Astrocyte (in vitro differentiated cells and primary cell): ENCODE measurements around the gene TRIM74.
"Not testable (repeated sequence)": the region's sequence is repeated elsewhere in the genome, so short reads cannot be mapped to it uniquely, and the experiment has no call there.

Experiments
- EZH2 ChIP-seq: IDR thresholded peaks from 2 replicates; pipeline ENCODE4 v1.6.1; 2012; ENCODE audit warnings: mild to moderate bottlenecking, low read length, inconsistent platforms; ENCODE audit not compliant: insufficient read depth
- TF ChIP-seq, protein P1 (sequence below): IDR thresholded peaks from 2 replicates; pipeline ENCODE4 v1.5.1; 2011; ENCODE audit warnings: low read depth, mild to moderate bottlenecking, inconsistent platforms, low read length, moderate library complexity; ENCODE audit not compliant: insufficient read depth

DNA sequence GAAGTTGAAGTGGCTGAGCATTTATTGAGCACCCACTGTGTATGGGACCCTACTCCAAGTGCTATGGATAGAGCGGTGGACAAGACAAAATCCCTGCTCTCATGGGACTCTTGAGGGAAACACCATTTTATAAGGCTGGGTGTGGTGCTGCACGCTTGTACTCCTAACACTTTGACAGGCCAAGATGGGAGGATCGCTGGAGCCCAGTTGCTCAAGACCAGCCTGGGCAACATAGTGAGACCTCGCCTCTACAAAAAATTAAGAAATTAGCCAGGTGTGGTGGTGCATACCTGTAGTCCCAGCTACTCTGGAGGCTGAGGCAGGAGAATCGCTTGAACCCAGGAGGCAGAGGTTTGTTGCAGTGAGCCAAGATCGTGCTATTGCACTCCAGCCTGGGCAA is 41.5 kb downstream of the TRIM74 start:
- TF ChIP-seq, protein P1, sequence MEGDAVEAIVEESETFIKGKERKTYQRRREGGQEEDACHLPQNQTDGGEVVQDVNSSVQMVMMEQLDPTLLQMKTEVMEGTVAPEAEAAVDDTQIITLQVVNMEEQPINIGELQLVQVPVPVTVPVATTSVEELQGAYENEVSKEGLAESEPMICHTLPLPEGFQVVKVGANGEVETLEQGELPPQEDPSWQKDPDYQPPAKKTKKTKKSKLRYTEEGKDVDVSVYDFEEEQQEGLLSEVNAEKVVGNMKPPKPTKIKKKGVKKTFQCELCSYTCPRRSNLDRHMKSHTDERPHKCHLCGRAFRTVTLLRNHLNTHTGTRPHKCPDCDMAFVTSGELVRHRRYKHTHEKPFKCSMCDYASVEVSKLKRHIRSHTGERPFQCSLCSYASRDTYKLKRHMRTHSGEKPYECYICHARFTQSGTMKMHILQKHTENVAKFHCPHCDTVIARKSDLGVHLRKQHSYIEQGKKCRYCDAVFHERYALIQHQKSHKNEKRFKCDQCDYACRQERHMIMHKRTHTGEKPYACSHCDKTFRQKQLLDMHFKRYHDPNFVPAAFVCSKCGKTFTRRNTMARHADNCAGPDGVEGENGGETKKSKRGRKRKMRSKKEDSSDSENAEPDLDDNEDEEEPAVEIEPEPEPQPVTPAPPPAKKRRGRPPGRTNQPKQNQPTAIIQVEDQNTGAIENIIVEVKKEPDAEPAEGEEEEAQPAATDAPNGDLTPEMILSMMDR, result not testable (repeated sequence)
- TF ChIP-seq EZH2, result not testable (repeated sequence)
